H1 (cell line): ENCODE measurements around the gene LRR1. TPM values are rescaled to one million over a fixed set of nuclear protein-coding genes. Genes with fewer than 3 reads are reported as not detected.

ENCODE experiments used
- CTCF ChIA-PET: fragments of 300-600 bp; sonication (Branson Sonifier 250); formaldehyde crosslinking; loops from one replicate; lab custom pipeline; 2021; ENCODE audit not compliant: partially characterized antibody; lab: Charles Lee
- POLR2A ChIA-PET: fragments of 300-600 bp; sonication (Branson Sonifier 250); formaldehyde crosslinking; loops from one replicate; lab custom pipeline; 2021; ENCODE audit warnings: inconsistent platforms; ENCODE audit not compliant: partially characterized antibody; lab: Charles Lee
- DNase-seq, 2 experiments: peaks; one replicate each; pipeline versions ENCODE4 v3.0.0 to v3.0.0-alpha.2; 2010 to 2022; ENCODE audit warnings: low spot score in 2 of 2, low read depth in 1 of 2, mixed read lengths in 1 of 2
- FAIRE-seq: peaks from 2 replicates; lab custom pipeline; 2011; peaks lifted over from hg19 to GRCh38; lab: Jason Lieb, UNC
- H2AFZ ChIP-seq: 2 replicates; pipeline ENCODE4 v1.8.1; 2012; ENCODE audit warnings: low read length, inconsistent platforms
- H2AK5ac ChIP-seq: 2 replicates; pipeline ENCODE4 v1.6.1; 2013; ENCODE audit warnings: low read depth, low read length
- H2BK120ac ChIP-seq: replicated peaks from 2 replicates; pipeline ENCODE3; 2013; ENCODE audit warnings: low read depth, low read length, inconsistent platforms
- H2BK12ac ChIP-seq: 2 replicates; pipeline ENCODE4 v1.6.1; 2013; ENCODE audit warnings: low read depth, low read length
- H2BK15ac ChIP-seq: 2 replicates; pipeline ENCODE4 v1.6.1; 2013; ENCODE audit warnings: low read length
- H2BK20ac ChIP-seq: 2 replicates; pipeline ENCODE4 v1.6.1; 2013; ENCODE audit warnings: low read length
- H2BK5ac ChIP-seq: 2 replicates; pipeline ENCODE4 v1.6.1; 2013; ENCODE audit warnings: low read depth, low read length
- H3K14ac ChIP-seq: 2 replicates; pipeline ENCODE4 v1.6.1; 2013; ENCODE audit warnings: inconsistent platforms; ENCODE audit not compliant: insufficient read length
- H3K18ac ChIP-seq: 2 replicates; pipeline ENCODE4 v1.6.1; 2013; ENCODE audit warnings: low read length; ENCODE audit errors: extremely low read depth
- H3K23ac ChIP-seq: 2 replicates; pipeline ENCODE4 v1.6.1; 2013; ENCODE audit warnings: inconsistent platforms; ENCODE audit not compliant: insufficient read length
- H3K23me2 ChIP-seq: 2 replicates; pipeline ENCODE4 v1.6.1; 2013; ENCODE audit warnings: low read depth, low read length
- H3K27ac ChIP-seq: 2 replicates; pipeline ENCODE4 v1.6.1; 2011; ENCODE audit warnings: low read depth, low read length, inconsistent platforms
- H3K27me3 ChIP-seq, 4 experiments: replicated peaks in 1 of 4; 1 replicate in 1 of 4; 2 replicates in 3 of 4; pipeline versions ENCODE4 v1.6.1 to v1.8.1; 2011 to 2013; ENCODE audit warnings: low read length in 3 of 4, mild to moderate bottlenecking in 3 of 4, inconsistent platforms in 2 of 4, mixed read lengths in 2 of 4, moderate library complexity in 1 of 4; ENCODE audit not compliant: control insufficient read depth in 3 of 4, insufficient read depth in 3 of 4; ENCODE audit errors: extremely low read depth in 1 of 4
- H3K36me3 ChIP-seq, 4 experiments: 2 replicates each; pipeline versions ENCODE4 v1.6.1 to v1.8.1; 2011 to 2013; ENCODE audit warnings: mild to moderate bottlenecking in 4 of 4, low read length in 3 of 4, moderate library complexity in 2 of 4, control low read depth in 1 of 4, inconsistent platforms in 1 of 4; ENCODE audit not compliant: insufficient read depth in 4 of 4, control insufficient read depth in 2 of 4
- H3K4ac ChIP-seq: replicated peaks from 2 replicates; pipeline ENCODE3; 2013; ENCODE audit warnings: low read length, low read depth, mixed read lengths, inconsistent platforms; ENCODE audit not compliant: insufficient read length
- H3K4me1 ChIP-seq, 4 experiments: replicated peaks in 1 of 4; 1 replicate in 1 of 4; 2 replicates in 3 of 4; pipeline versions ENCODE4 v1.6.1 to v1.8.1; 2011 to 2013; ENCODE audit warnings: low read length in 3 of 4, inconsistent platforms in 2 of 4, mixed read lengths in 1 of 4; ENCODE audit not compliant: insufficient read depth in 4 of 4, control insufficient read depth in 3 of 4
- H3K4me2 ChIP-seq, 2 experiments: 2 replicates each; pipeline versions ENCODE4 v1.6.1 to v1.8.1; 2011 to 2013; ENCODE audit warnings: low read depth in 2 of 2, low read length in 2 of 2, control low read depth in 1 of 2, inconsistent platforms in 1 of 2, mild to moderate bottlenecking in 1 of 2; ENCODE audit not compliant: insufficient read depth in 1 of 2
- H3K4me3 ChIP-seq, 4 experiments: fragments of 200-600, 300-600 bp in 1 of 4; sonication (generic), shearing (Covaris generic), sonication (Bioruptor Twin) in 1 of 4; 2 replicates each; pipeline versions ENCODE4 v1.5.1 to v1.8.1; 2011 to 2016; ENCODE audit warnings: low read length in 4 of 4, low read depth in 3 of 4, control low read depth in 2 of 4, inconsistent platforms in 2 of 4, mild to moderate bottlenecking in 2 of 4, mixed read lengths in 1 of 4, moderate library complexity in 1 of 4; ENCODE audit not compliant: insufficient read depth in 2 of 4; ENCODE audit errors: extremely low read depth in 1 of 4
- H3K56ac ChIP-seq: replicated peaks from 2 replicates; pipeline ENCODE3; 2013; ENCODE audit warnings: low read depth, mild to moderate bottlenecking, mixed read lengths, low read length, inconsistent platforms; ENCODE audit not compliant: insufficient read length
- H3K79me1 ChIP-seq: 2 replicates; pipeline ENCODE4 v1.6.1; 2013; ENCODE audit warnings: low read depth, low read length, control low read depth
- H3K79me2 ChIP-seq, 2 experiments: 2 replicates each; pipeline versions ENCODE4 v1.6.1 to v1.8.1; 2012 to 2013; ENCODE audit warnings: low read length in 2 of 2, mild to moderate bottlenecking in 2 of 2, inconsistent platforms in 1 of 2; ENCODE audit not compliant: insufficient read depth in 2 of 2, control insufficient read depth in 1 of 2
- H3K9ac ChIP-seq, 4 experiments: replicated peaks in 1 of 4; 1 replicate in 1 of 4; 2 replicates in 3 of 4; pipeline versions ENCODE4 v1.6.1 to v1.8.1; 2011 to 2013; ENCODE audit warnings: low read depth in 3 of 4, low read length in 3 of 4, control low read depth in 2 of 4, mild to moderate bottlenecking in 2 of 4, moderate library complexity in 2 of 4, inconsistent platforms in 1 of 4; ENCODE audit errors: extremely low read depth in 1 of 4
- H3K9me3 ChIP-seq, 2 experiments: 2 replicates each; pipeline versions ENCODE4 v1.6.1 to v1.8.1; 2012 to 2013; ENCODE audit warnings: mild to moderate bottlenecking in 2 of 2, moderate library complexity in 2 of 2, control low read depth in 1 of 2, inconsistent platforms in 1 of 2, low read depth in 1 of 2, low read length in 1 of 2, mixed read lengths in 1 of 2; ENCODE audit not compliant: insufficient read depth in 2 of 2
- H4K20me1 ChIP-seq, 2 experiments: replicated peaks in 1 of 2; 2 replicates each; pipeline versions ENCODE3 to v1.8.1; 2011 to 2013; ENCODE audit warnings: inconsistent platforms in 2 of 2, low read length in 2 of 2, mild to moderate bottlenecking in 1 of 2; ENCODE audit not compliant: insufficient read depth in 2 of 2, control insufficient read depth in 1 of 2
- H4K5ac ChIP-seq: 2 replicates; pipeline ENCODE4 v1.6.1; 2013; ENCODE audit warnings: low read length, low read depth, mixed read lengths, inconsistent platforms; ENCODE audit not compliant: insufficient read length
- H4K8ac ChIP-seq: 2 replicates; pipeline ENCODE4 v1.8.0; 2013; ENCODE audit warnings: mild to moderate bottlenecking, moderate library complexity, low read length, inconsistent platforms; ENCODE audit not compliant: insufficient read depth; ENCODE audit errors: extremely low read depth
- H4K91ac ChIP-seq: replicated peaks from 2 replicates; pipeline ENCODE3; 2013; ENCODE audit warnings: low read length, mixed read lengths, inconsistent platforms; ENCODE audit not compliant: insufficient read length
- ASH2L ChIP-seq: fragments of 200-600, 300-600 bp; sonication (generic); IDR thresholded peaks from one replicate; pipeline ENCODE4 v1.7.1; 2017; ENCODE audit warnings: low read length
- CEBPB ChIP-seq: IDR thresholded peaks from 2 replicates; pipeline ENCODE4 v1.6.1; 2012; ENCODE audit warnings: low read depth, low read length
- RBBP5 ChIP-seq: IDR thresholded peaks from 2 replicates; pipeline ENCODE4 v1.7.1; 2012; ENCODE audit warnings: low read depth, mild to moderate bottlenecking, inconsistent platforms, low read length, moderate library complexity, borderline replicate concordance
- SAP30 ChIP-seq: fragments of 300-600 bp; sonication (generic); IDR thresholded peaks from 2 replicates; pipeline ENCODE4 v1.7.1; 2012; ENCODE audit warnings: low read length, moderate library complexity, mild to moderate bottlenecking, inconsistent platforms; ENCODE audit not compliant: insufficient read depth, insufficient replicate concordance
- SIX5 ChIP-seq: IDR thresholded peaks from 2 replicates; pipeline ENCODE4 v1.6.1; 2011; ENCODE audit warnings: mild to moderate bottlenecking, low read depth, low read length
- SP1 ChIP-seq: IDR thresholded peaks from 2 replicates; pipeline ENCODE4 v1.6.1; 2011; ENCODE audit warnings: low read depth, low read length
- polyA plus RNA-seq, 7 experiments: library from polyadenylated mRNA; depleted of rRNA in 3 of 7; stranded (reverse) in 5 of 7; unstranded in 2 of 7; fragments of >200 nt in 5 of 7; fragments of 200-250 nt in 2 of 7; gene quantifications; 1 replicate in 5 of 7; 2 replicates in 1 of 7; 4 replicates in 1 of 7; pipeline versions ENCODE4 v1.2.1 to v1.2.3, GENCODE V29; 2011 to 2013; ENCODE audit warnings: missing spikeins in 2 of 7, mixed read lengths in 2 of 7
- total RNA-seq: library from RNA; stranded (reverse); fragmentation: NEBNext Ultra II Directional; extraction: Animal tissue kit (Norgen Biotek cat#: 25700); gene quantifications from 2 replicates; pipeline ENCODE4 v1.2.1, GENCODE V29; 2021

The LRR1 gene
- total and polyA plus RNA-seq, 2 of the 8 experiments (the other 6 are each of a cell fraction or from before 2014, with no cell fraction given) = 30.7 to 37.5 TPM

- Histone ChIP-seq H2AK5ac (no peak overlapping the region), H3K4me1 (no peaks in the 10 kb centered on the region), H3K9me3 (no peaks in the 10 kb centered on the region), H2BK12ac (no peak overlapping the region), H4K5ac (no peak overlapping the region), H3K79me2 (peaks cover 0 to 35% of the 10 kb centered on the region in 2 experiments; a peak in 2 of 4 replicates), H3K9ac (no peak overlapping the region), H2AFZ (no peak overlapping the region), H3K4me2 (no peak overlapping the region), H3K36me3 (peaks cover 0 to 26% (median 1%) of the 10 kb centered on the region in 4 experiments; a peak in 1 of 8 replicates), H3K56ac (no peak overlapping the region), H2BK20ac (no peak overlapping the region), H3K23ac (no peak overlapping the region), H3K18ac (no peak overlapping the region), H3K14ac (no peak overlapping the region), H4K20me1 (peaks cover 0 to 15% of the 10 kb centered on the region in 2 experiments), H3K79me1 (0 out of 2 replicates have a peak, but pooled peaks cover 3% of the 10 kb centered on the region), H3K27ac (no peak overlapping the region), H3K23me2 (no peaks in the 10 kb centered on the region), H2BK120ac (no peak overlapping the region), H4K8ac (no peak overlapping the region), H2BK5ac (no peak overlapping the region), H3K4me3 (no peak overlapping the region), H4K91ac (no peak overlapping the region), H2BK15ac (no peak overlapping the region), H3K4ac (no peak overlapping the region), H3K27me3 (no peaks in the 10 kb centered on the region)
- FAIRE-seq = no peak
- TF ChIP-seq RBBP5 = no peak
- TF ChIP-seq ASH2L = no peak
- no peak for TF ChIP-seq SIX5
- no peak for TF ChIP-seq CEBPB
- TF ChIP-seq SAP30 = no peak
- TF ChIP-seq SP1 = no peak
- ChIA-PET POLR2A (interaction anchor here (1.3 to 2.0 kb wide), 2 partner anchors 8 to 21 kb away, joined by 3 to 7 read pairs; partner anchors contain the start of gene MGAT2), CTCF (interaction anchor here (0.6 to 1.2 kb wide), 3 partner anchors 10 to 125 kb away, joined by 3 to 5 read pairs (median 4); partner anchors contain the start of gene POLE2)
- DNase-seq = no peak
Measured at GRCh38 chr14:49642163-49642562, 43.4 kb downstream of the LRR1 start.
